Parathyroid adenoma (tissue), 2 donors: ENCODE measurements around the gene SLC4A4.

Source experiments
- H2AFZ ChIP-seq: fragments of 300-600 bp; sonication (generic); one replicate; pipeline ENCODE4 v1.7.0; 2017; ENCODE audit warnings: antibody characterized with exemption, mild to moderate bottlenecking
- H3K27ac ChIP-seq: fragments of 300-600 bp; sonication (generic); one replicate; pipeline ENCODE4 v1.7.0; 2017
- H3K27me3 ChIP-seq: fragments of 300-600 bp; sonication (generic); one replicate; pipeline ENCODE4 v1.7.0; 2017; ENCODE audit warnings: low read length; ENCODE audit not compliant: control insufficient read depth, insufficient read depth
- H3K36me3 ChIP-seq: fragments of 300-600 bp; sonication (generic); one replicate; pipeline ENCODE4 v1.7.0; 2017; ENCODE audit warnings: low read length; ENCODE audit not compliant: control insufficient read depth, insufficient read depth
- H3K4me1 ChIP-seq: fragments of 300-600 bp; sonication (generic); one replicate; pipeline ENCODE4 v1.7.0; 2017; ENCODE audit warnings: control low read depth
- H3K4me2 ChIP-seq: fragments of 300-600 bp; sonication (generic); one replicate; pipeline ENCODE4 v1.7.0; 2017; ENCODE audit warnings: low read length
- H3K4me3 ChIP-seq: fragments of 300-600 bp; sonication (generic); one replicate; pipeline ENCODE4 v1.7.0; 2017; ENCODE audit warnings: low read depth, low read length
- H3K79me2 ChIP-seq: fragments of 300-600 bp; sonication (generic); one replicate; pipeline ENCODE4 v1.7.0; 2017; ENCODE audit warnings: control low read depth
- H3K9ac ChIP-seq: fragments of 300-600 bp; sonication (generic); one replicate; pipeline ENCODE4 v1.7.0; 2017; ENCODE audit warnings: mild to moderate bottlenecking
- H3K9me3 ChIP-seq: fragments of 300-600 bp; sonication (generic); one replicate; pipeline ENCODE4 v1.7.0; 2017; ENCODE audit warnings: low read length; ENCODE audit not compliant: control insufficient read depth
- CTCF ChIP-seq: fragments of 300-600 bp; sonication (generic); IDR thresholded peaks from one replicate; pipeline ENCODE4 v1.7.0; 2017; ENCODE audit warnings: antibody characterized with exemption, mild to moderate bottlenecking
- donor health status: primary hyperparathyroidism.

SLC4A4 gene

GRCh38 chr4:71533121-71533520, 194.3 kb downstream of the SLC4A4 start:
- Histone ChIP-seq H3K27me3 (no peaks in the 10 kb centered on the region), H3K27ac (no peak overlapping the region), H2AFZ (no peak overlapping the region), H3K36me3 (no peaks in the 10 kb centered on the region), H3K4me1 (no peaks in the 10 kb centered on the region), H3K4me2 (no peak overlapping the region), H3K4me3 (no peak overlapping the region), H3K79me2 (no peaks in the 10 kb centered on the region), H3K9me3 (no peaks in the 10 kb centered on the region), H3K9ac (no peak overlapping the region)
- TF ChIP-seq CTCF: no peak

GRCh38 chr4:71537551-71538065, 198.8 kb downstream of the SLC4A4 start:
- Histone ChIP-seq H2AFZ (no peak overlapping the region), H3K4me3 (no peak overlapping the region), H3K4me1 (no peaks in the 10 kb centered on the region), H3K79me2 (no peaks in the 10 kb centered on the region), H3K9ac (no peak overlapping the region), H3K36me3 (no peaks in the 10 kb centered on the region), H3K27me3 (no peaks in the 10 kb centered on the region), H3K9me3 (no peaks in the 10 kb centered on the region), H3K27ac (no peak overlapping the region), H3K4me2 (no peak overlapping the region)
- no peak for TF ChIP-seq CTCF

- Histone ChIP-seq H3K27me3 (no peaks in the 10 kb centered on the region), H3K9me3 (no peaks in the 10 kb centered on the region), H3K4me1 (no peaks in the 10 kb centered on the region), H3K27ac (no peak overlapping the region), H3K4me3 (no peak overlapping the region), H3K4me2 (no peak overlapping the region), H2AFZ (no peak overlapping the region), H3K79me2 (no peaks in the 10 kb centered on the region), H3K9ac (no peak overlapping the region), H3K36me3 (no peaks in the 10 kb centered on the region)
- TF ChIP-seq CTCF: no peak
Measured at GRCh38 chr4:71538528-71538927, 199.7 kb downstream of the SLC4A4 start.

GRCh38 chr4:71540749-71541269, 202.0 kb downstream of the SLC4A4 start:
- Histone ChIP-seq H2AFZ (no peak overlapping the region), H3K9me3 (no peaks in the 10 kb centered on the region), H3K79me2 (no peaks in the 10 kb centered on the region), H3K9ac (no peak overlapping the region), H3K27me3 (no peaks in the 10 kb centered on the region), H3K4me2 (no peak overlapping the region), H3K27ac (no peak overlapping the region), H3K36me3 (no peaks in the 10 kb centered on the region), H3K4me3 (no peak overlapping the region), H3K4me1 (no peaks in the 10 kb centered on the region)
- TF ChIP-seq CTCF: no peak

GRCh38 chr4:71541541-71541940, 202.7 kb downstream of the SLC4A4 start:
- H3K4me1 ChIP-seq: no peaks in the 10 kb centered on the region
- H3K9ac ChIP-seq: no peak overlapping the region
- TF ChIP-seq CTCF: no peak
- no peaks in the 10 kb centered on the region for H3K36me3 ChIP-seq
- H3K4me3 ChIP-seq: no peak overlapping the region
- no peaks in the 10 kb centered on the region for H3K79me2 ChIP-seq
- H2AFZ ChIP-seq: no peak overlapping the region
- no peaks in the 10 kb centered on the region for H3K9me3 ChIP-seq
- no peak overlapping the region for H3K4me2 ChIP-seq
- H3K27ac ChIP-seq: no peak overlapping the region
- H3K27me3 ChIP-seq: no peaks in the 10 kb centered on the region
